GM12872 (cell line): Measurements from ENCODE around the gene TBXA2R.

Experiments
- CTCF ChIP-seq: IDR thresholded peaks from 3 replicates; pipeline ENCODE4 v1.5.1; 2011; ENCODE audit warnings: low read depth, mild to moderate bottlenecking, low read length, moderate library complexity; ENCODE audit not compliant: insufficient read depth

TBXA2R gene

DNA sequence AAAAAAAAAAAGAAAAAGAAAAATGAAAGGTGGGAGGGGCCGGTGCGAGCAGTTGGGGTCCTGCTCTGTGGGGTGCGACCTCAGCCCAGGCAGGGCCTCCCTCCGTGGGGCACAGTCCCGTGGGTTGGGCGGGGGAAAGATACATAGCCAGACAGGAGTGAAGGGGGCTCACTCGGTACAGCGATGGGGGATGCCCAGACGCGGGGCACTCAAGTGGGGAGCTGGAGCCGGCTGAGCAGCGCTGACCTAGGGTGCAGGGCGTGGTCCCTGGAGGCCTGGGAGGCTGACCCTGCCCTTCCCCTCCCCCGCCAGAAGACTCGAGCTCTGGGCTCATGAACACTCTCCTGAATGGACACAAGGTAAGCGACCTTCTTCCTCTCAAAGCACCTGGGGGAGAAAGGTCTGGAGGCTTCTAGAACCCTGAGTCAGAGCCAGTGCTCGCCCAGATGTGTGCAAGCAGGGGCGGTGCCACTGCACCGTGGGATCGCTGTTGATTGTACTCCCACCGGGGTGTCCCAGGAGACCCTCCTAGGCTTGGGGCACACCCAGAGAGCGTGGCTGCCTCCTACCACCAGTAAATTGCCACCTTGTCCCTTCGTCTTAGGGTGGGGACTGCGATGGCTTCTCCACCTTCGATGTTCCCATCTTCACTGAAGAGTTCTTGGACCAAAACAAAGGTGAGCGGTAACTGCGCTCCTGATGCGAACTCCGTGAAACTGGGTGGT, 30.6 kb downstream of the TBXA2R start:
- TF ChIP-seq CTCF: no peak

DNA sequence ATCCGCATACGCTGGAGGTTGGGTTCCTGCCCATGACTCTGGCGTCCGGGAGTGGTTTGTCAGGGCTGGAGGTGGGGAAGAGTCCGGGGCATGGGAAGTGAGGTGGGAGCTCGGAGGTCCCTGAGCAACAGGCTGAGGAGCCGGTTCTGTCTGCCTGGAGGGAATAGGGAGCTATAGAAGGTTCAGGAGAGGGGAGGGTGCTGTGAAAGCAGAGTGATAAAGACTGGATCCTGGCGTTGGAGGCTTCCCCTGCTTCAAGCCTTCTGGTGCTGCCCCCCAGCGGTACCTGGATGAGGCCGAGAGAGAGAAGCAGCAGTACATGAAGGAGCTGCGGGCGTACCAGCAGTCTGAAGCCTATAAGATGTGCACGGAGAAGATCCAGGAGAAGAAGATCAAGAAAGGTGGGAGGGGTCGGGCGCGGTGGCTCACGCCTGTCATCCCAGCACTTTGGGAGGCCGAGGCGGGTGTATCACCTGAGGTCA, 31.4 kb downstream of the TBXA2R start:
- TF ChIP-seq CTCF: peak; percentile 50

- no peak for TF ChIP-seq CTCF
Observed at GRCh38 chr19:3573858-3574637, 32.6 kb downstream of the TBXA2R start.

DNA sequence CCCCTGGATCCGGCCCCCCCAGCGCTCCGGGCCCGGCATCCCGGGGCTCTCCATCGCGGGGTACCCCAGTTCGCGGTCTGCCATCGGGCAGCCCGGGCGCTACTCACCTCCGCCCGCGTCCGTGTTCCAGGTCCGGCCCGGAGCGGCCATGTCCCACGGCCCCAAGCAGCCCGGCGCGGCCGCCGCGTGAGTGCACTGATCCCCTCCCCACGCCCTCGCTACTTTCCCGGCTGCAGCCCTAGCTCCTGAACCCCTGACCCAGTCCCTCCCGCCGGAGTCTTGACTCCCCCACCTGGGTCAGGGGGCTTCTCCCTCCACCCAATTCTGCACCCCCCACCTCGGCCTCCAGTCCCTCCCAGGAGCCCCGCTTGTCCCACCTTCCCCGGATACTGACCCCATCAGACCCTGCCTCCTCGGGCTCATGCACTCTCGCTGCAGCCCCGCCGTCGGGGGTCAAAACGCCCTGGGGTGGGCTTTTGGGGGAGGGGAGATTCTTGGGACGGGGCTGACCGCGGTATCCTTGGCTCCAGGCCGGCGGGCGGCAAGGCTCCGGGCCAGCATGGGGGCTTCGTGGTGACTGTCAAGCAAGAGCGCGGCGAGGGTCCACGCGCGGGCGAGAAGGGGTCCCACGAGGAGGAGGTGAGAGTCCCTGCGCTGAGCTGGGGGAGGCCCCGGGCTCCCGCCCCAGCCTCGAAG, 33.4 kb downstream of the TBXA2R start:
- TF ChIP-seq CTCF: no peak

GRCh38 chr19:3572855-3573161, 33.9 kb downstream of the TBXA2R start, which contains the start of gene HMG20B:
TSS of gene HMG20B (plus strand) at chr19:3572944. CDS start at chr19:3573310, 366 bp downstream.
- TF ChIP-seq CTCF: no peak

DNA sequence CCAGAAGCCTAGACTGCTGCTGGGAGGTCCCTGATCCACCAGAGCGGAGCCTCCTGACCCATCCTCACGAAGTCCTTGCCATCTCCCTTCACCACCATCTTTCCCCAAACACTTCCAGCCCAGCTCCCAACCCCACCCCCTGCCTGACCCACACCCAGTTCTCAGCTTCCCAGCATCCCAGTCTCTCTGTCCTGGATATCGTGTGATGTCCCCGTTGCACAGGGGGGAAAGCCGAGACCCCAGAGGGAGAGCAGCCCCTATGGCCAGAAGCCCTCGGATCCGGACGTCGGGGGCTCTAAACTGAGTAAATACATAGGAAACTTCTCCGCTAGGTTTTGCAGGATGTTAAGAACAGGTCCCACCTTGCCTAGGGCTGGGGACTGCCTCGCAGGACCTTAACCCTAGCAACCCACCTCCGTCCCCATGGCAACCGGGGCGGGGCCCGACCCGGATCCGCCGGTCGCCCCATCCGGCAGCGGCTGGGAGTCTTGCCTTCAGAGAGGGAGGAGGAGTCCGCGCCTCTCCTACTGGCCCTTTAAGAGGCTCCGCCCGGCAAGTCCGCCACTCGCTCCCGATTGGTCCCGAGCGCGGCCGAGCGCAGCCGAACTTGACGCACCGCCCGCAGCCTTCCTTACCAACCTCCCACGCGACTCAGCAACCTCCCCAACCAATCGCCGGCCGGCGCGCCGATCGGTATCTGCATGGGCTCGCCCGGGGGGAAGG, 34.4 kb downstream of the TBXA2R start:
- TF ChIP-seq CTCF: no peak
